Activated T-cell treated with anti-CD3 and anti-CD28 coated beads for 1 hour (primary cell): ENCODE data around the gene UNC13D.

Source experiments
- DNase-seq: peaks from one replicate; pipeline ENCODE4 v3.0.0-alpha.2; 2020; ENCODE audit warnings: low read depth

UNC13D gene

DNA sequence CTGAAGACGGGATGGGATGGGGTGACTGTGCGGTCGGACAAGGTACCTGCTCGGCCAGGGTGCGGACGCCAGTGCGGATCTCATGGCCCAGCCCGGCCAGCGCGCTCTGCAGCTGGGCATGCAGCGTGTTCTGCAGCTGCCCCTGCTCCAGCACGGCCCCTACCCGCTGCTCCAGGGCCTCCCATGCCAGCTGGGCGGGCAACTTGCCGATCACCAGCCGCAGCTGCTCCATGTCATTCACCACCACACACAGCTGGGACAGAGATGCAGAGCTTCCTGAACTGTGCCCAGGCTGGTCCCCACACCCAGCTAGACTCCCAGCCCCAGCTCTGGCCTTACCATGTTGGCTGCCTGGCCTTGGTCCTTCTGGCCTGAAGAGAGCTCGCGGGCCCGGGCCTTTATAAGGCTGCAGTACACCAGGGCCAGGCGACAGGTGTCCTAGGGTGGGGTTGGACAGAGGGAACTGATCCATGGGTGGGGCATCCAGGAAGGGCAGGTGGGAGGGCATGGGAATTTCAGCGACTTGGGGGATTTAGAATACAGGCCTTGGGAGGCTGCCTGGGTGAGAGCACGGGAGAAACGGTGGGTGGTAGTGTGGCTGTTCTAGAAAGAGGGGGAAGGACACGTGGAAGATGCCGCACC is 9.8 kb downstream of the UNC13D start:
- DNase-seq: no peak

DNA sequence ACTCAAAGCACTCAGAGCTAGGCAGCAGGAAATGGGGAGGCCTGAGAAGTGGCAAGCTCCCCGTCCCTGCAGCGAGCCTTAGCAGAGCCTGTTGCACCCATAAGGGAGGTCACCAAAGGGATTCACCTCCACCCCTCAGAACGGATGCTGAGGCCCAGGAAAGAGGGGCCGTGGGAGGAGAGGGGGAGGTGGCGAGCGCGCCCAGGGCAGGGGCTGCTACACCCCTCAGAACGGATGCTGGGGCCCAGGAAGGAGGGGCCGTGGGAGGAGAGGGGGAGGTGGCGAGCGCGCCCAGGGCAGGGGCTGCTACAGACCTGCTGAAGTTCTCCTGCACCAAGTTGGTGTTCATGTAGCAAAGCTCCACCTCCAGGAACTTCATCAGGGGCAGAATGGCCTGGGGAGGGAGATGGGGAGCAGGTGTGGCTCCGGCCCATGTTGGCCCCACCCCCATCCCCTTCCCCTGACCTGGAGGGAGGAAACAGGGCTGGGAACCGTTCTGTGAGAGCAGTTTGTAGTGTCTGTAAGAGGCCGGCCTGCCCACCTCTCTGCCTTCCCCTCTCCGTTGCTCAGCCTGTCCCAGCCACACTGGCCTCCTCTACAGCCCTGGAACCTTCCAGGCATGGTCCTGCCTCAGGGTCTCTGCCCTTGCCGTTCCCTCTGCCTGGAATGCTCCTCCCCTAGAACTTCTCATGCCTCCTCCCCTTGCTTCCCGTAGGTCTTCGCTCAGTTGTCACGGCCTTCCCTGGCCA is 11.4 kb downstream of the UNC13D start:
- no peak for DNase-seq

DNA sequence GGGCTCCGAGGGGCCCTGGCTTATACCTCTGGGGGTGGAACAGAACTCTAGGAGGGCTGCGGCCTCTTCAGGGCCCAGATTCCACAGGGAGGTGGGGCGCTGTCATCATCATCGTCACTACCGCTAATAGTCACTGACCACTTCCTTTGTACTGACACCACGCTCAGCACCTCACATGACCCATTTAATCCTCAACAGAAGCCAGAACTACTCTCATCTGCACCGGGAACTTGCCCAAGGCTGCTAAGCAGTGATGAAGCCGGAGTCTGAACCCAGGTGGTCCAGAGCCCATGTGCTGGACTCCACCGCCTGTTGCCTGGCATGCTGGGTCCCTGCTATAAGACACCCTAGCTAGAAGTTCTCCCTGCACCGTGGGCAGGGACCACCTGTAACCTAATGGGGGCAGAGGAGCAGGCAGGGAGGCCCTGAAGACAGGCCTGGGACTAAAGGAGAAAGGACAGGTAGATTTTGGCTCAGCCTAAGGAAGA is 12.0 kb downstream of the UNC13D start:
- DNase-seq: peak; percentile 19

DNA sequence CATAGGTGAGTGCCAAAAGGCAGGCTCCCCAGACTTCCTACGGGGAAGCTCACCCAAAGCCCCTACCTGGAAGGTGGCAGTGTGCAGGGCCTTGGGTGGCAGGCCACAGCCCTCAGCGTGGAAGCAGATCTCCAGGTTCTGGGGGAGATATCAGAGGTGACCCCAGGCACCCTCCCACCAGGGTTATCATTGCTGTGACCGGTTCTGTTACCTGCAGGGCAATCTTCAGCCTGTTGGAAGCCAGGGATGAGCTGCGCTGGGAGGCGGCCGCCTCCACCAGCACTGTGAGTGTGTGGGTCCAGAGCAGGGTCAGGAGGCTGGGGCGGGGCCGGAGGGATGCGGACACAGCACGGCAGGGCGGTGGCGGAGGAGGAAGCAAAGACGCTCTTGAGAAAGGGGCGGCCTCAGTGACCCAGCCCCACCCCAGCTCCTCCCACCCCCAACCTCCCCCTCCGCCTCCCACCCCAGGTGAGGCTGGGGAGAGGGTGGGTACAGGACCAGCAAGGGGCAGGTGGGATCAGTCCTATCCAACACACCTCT is 13.1 kb downstream of the UNC13D start:
- no peak for DNase-seq

DNA sequence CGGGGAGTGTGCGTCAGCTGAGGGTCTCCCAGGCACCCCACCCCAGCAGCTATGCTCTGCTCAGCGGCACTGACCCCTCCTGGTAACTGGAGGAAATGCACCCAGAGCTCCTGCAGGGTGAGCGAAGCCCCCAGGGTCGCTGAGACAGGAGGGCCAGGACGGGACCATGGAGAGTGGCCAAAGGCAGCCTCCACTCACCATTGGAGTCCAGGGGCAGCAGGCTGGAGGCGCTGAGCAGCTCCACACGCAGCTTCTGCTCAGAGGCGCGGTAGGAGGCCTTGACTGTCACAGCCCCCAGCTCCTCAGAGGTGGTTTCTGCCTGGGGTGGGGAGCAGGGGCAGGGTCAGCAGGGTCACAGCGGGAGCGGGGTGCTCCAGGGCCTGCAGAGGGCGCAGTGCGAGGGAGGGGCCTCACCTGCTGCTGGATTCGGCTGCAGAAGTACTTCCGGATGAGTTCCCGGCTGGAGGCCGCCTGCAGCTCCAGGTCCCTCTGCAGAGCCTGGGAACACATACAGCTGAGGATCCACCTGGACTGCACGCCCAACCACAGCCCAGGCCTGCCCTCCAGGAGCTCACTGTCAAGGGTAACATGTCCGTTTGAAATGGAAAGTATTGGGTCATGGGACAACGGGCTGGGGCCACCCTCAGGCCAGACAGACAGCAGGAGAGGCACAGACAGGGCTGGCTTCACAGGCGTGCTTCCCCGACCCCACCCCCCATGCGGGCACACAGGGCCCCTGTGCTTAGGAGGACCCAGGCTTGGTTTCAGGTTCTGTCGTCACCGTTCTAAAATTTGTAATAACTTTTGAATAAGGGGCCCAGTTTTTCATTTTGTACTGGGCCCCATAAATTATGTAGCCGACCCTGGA is 13.8 kb downstream of the UNC13D start:
- DNase-seq: peak; percentile 36

DNA sequence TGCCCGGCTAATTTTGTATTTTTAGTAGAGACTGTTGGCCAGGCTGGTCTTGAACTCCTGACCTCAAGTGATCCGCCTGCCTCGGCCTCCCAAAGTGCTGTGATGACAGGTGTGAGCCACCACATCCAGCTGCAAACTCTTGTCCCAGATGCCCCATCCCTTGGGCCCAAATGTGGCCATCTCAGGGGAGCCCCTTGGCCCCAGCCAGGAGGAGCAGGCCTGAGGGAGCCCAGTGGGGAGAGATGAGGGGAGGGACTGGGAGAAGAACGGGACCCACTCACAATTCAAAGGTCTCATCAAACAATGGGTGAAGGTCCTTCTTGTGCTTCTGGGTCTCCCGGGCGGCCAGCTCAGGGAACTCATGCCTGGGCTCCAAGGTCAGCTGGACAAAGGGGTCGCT is 14.5 kb downstream of the UNC13D start:
- no peak for DNase-seq

DNA sequence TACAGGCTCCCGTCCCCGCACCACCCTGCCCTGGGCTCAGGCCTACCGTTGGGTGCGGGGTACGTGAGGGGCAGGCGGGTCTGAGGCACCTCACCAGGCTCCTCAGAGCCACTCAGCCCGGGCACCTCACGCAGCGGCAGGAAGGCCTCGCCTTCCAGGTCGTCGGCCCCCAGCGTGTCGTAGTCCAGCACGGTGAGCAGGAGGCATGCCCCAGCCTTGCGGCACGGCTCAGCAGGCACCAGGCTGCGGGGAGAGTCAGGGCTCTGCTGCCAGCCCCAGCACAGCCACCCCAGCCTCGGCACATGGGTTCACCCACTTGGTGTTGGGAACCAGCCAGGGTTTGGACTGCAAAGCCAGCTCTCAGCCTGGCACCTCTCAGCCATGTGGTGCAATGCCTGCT is 15.5 kb downstream of the UNC13D start:
- DNase-seq: no peak

DNA sequence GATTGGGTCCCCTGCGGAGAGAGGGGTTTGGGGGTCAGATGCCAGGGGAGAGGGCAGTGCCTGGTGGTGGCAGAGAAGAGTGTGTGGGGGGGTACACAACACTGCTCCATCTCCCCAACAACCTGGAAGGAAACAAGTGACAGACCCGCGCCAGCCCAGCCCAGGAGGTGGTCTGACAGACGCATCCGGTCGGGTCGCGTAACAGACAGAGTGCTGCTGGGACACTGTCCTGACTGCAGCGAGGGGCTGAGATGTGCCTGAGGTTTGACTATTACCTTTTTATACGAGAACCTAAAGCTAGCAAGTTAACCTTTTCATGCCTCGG is 16.2 kb downstream of the UNC13D start:
- DNase-seq: no peak

DNA sequence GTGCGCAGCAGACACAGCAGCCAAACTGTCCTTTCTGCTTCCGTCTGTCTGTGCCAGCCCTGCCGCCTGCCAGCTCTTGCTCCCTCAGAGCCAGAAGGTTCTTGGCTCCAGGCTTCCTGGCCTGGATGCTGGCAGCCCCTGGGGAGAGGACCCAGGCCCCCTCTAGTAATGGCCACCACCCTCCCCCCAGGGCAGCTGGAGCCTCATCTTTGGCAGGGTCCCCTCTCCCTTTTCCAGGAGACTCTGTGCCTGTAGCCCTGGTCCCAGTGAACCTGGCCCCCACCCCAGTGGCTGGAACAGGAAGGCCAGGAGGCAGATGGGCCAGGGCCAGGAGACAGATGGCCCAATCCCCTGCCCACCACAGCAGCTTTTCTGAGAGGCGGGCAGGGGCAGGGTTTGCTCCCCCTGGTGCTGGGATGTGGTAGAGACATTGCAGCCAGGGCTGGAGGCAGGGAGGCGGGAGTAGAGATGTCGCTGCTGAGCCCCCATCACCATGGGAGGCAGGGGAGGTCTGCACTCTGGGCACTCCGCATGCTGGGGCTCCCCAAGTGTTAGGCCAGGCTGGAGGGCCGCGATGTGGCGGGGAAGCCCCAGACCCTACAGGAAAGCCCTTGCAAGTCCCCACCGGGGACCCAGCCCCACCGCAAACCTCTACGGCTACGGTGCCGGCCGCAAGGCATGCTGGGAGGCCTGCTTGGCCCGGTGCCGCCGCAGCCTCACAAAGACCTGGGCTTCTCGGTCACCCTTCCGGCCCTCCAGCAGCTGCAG is 16.7 kb downstream of the UNC13D start:
- DNase-seq: peak; percentile 56

DNA sequence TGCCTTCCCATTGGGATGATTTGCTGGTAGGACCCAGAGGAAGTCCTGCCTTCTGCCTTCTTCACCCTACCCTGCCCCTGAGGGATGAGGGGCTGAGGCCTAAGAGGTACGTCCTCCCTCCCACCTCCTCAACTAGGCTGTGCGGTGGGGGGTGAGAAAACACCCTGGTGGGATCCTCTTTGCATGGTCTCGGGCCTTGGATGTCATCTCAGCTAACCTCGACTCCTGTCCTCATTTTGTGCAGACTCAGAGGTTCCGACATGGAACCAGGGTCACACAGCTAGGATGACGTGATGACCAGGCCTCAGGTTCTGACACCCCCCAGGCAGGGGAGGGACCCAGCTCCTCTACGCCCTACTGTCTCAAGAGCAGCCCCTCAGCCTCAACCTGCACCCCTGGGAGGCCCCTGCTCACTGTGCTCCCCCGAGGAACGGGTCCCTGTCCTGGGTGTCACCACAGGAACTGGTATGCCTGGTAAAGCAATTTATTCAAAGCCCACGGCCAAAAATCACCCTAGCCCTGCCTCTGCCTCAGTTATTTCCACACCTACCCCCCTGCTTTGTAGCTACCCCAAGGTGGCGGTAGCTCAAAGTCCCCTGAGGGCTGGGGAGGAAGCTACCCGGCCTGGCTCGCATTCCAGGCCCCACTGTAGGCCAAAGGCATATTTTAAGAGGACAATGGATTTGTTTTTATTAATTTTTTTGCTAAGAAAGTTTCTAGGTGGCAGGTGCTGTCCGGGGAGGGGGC is 17.5 kb downstream of the UNC13D start:
- no peak for DNase-seq

DNA sequence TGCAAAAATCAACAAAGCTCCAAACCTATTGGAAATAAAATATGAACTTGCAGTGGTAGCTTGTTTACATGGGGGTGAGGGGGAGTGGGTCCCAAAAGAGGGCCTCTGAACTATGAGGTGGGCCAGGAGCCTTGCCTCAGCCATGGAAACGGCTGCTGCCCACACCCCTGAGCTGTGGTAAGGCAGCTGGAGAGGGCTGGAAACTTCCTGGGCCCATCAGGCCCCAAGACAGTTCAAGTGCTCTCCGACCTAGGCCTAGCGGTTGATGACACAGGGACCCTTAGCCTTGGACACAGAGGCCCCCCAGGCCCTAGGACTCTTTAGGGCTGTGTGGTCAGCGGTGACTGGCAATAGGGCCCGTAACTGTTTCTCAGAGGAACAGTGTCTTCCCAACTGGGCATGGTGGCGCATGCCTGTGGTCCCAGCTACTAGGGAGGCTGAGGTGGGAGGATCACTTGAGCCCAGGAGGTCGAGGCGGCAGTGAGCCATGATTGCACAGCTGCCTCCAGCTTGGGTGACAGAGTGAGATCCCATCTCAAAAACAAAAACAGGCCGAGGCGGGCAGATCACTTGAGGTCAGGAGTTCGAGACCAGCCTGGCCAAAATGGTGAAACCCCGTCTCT is 18.3 kb downstream of the UNC13D start:
- no peak for DNase-seq

DNA sequence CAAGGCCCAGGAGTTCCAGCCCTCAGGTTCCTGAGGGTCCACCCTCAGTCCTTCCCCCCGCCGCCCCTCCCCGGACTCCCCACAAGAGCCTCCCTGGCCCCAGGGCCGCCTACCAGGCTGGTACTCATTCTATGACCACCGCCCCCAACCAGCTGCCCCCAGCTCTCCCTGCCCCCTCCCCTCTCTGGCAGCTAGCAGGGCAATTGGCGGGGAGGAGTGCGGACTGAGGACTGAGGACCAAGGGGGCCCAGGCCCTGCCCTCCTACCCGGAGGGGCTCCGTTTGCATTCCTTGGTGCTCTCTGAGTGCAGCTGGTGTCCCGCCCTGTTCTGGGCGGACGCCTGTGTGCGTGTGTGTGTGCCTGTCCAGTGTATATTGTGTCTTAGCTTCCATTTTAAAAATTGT is 19.1 kb downstream of the UNC13D start:
- DNase-seq: no peak

DNA sequence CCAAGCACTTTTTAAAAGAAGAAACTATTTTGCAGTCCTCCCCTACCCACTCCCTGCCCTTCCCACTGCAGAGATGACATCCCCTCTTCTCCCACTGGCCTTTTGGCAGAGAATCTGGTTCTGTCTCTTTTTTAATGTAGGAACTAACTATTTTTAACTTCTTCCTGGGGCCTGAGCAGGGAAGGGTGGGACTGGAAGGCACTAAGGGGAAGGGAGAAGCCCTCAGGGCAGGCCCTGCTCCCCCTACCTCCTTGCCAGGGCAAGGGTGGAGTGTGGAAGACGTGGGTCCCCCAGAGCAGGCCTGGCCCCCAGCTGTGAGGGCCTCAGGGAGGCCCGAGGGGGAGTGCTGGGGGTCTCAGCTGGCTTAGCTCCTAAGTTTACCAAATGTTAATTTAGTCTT is 19.5 kb downstream of the UNC13D start:
- no peak for DNase-seq

DNA sequence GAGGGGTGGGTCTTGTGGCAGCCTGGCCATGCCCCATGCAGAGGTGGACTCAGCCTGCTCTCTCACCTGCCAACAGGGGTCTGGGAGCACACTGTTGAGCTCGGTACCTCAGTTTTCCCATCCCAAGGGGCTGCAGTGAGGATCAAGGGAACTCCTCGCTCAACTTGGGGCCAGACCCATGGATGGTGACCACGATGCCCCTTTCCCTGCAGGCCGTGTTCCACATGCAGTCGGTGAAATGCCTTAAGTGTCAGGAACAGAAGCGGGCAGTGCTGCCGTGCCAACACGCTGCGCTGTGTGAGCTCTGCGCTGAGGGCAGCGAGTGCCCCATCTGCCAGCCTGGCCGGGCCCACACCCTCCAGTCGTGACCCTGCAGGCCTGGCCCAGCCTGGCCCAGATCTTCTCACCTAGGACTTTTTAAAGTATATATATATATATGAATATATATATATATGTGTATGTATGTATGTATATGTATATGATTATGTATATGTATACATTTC is 20.1 kb downstream of the UNC13D start:
- no peak for DNase-seq

DNA sequence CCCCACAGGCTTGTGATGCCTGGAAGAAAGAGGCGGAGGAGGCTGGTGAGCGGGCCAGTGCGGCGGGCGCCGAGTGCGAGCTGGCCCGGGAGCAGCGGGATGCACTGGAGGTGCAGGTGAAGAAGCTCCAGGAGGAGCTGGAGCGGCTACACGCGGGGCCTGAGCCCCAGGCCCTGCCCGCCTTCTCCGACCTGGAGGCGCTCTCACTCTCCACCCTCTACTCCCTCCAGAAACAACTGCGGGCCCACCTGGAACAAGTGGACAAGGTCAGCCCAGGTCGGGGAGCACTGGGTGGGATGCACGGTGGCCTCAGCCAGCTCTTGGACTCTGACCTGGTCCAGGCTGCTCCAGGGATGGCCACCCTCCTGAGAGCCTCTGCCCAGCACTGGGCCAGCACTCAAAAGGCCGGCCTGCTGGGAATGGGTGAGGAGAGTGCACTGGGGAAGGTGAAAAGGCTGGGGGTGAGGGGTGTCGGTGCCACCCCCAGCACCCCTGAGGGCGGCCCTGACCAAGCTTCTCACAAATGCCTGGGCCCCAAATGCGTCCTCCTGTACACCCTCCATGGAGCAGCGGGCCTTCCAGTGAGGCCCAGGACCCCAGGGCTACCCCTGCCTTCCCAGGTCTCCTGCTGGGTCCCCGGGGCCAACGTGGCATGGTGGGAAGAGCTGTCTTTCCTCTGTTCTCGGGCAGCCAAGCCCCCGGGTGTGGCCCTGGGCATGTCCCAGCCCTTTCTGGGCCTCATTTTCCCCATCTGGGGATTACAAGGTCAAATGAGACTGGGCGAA is 20.8 kb downstream of the UNC13D start:
- DNase-seq: no peak

DNA sequence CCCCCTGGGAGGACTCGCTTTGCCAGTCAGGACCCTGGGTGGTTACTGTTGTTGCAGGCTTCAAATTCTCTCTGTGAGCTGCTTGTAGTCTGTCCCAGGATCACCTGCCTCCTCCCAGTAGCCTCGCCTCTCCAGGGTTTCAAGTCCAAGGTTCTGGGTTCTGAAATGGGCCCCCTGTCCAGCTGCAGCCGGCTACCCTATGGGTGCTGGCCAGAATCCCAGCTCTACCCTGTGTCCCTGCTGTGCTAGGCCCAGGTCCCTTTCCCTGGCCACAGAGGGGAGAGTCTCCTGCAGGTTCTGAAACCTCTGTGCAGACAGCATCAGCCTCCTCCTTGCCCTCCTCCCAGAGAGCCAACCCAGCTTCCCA is 21.4 kb downstream of the UNC13D start:
- no peak for DNase-seq

DNA sequence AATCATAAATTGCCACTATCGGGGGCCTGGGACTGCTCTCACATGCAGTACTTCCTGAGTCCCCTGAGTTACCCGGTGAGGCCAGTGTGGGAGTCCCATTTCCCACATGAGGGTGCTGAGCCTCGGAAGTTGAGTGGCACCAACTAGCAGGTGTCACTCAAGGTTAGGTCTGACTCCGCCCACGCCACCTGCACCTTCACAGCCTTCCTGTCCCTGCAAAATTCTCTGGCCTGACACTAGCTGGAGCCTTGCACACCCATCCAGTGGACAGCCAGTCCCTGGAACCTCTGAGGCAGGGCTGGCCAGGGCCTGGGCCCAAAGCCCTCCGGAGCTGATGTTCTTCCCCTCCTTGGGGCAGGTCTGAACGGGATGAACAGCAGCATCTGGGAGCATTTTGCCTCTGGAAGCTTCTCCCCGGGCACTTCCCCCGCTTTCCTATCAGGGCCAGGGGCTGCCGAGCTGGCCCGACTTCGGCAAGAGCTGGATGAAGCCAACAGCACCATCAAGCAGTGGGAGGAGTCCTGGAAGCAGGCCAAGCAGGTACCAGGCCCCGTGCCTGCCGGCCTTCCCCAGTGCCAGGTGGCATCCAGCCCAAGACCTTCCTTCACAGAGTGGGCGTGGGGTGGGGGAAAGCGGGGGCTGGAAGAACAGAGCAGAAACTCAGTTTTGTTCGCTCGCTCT is 21.9 kb downstream of the UNC13D start:
- peak; percentile 12 for DNase-seq

DNA sequence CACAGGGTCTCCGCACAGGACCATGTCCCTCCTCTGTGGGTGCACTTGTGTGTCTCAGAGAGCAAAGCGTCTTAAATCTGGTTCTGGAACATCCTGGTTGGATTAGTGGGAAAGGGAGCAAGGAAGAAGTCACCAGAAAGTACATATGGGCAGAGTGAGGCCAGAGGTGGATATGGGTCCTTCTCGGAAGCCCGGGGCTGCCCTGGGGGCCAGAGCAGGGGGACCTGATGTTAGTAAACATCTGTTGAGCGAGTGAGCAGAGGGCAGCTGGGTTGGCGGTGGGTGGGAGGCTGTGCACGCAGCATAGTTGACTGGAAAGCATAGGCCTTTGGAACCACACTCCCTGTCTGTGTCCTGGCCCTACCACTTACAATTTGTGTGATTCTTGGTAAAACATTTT is 22.7 kb downstream of the UNC13D start:
- DNase-seq: no peak
